DMS114 treated with DMSO at 0.1 percent for 48 hours (cell line): ENCODE results near the gene ELP4.

Experiments
- DNase-seq: peaks from one replicate; lab custom pipeline; 2025; ENCODE audit not compliant: unreplicated experiment; lab: John Stamatoyannopoulos, UW

The ELP4 gene

GRCh38 chr11:31821235-31821764, 311.7 kb downstream of the ELP4 start:
- DNase-seq, result no peak

- DNase-seq, result no peak
Measured at GRCh38 chr11:31821766-31822165, 312.2 kb downstream of the ELP4 start.

- no peak for DNase-seq
Measured at GRCh38 chr11:31822175-31822926, 312.8 kb downstream of the ELP4 start.

GRCh38 chr11:31822927-31823643, 313.5 kb downstream of the ELP4 start:
- no peak for DNase-seq

GRCh38 chr11:31823644-31824331, 314.2 kb downstream of the ELP4 start:
- no peak for DNase-seq

- DNase-seq, result no peak
Measured at GRCh38 chr11:31824332-31824878, 314.8 kb downstream of the ELP4 start.

GRCh38 chr11:31824879-31825837, 315.6 kb downstream of the ELP4 start:
- no peak for DNase-seq

GRCh38 chr11:31825838-31826484, 316.4 kb downstream of the ELP4 start:
- DNase-seq, result no peak

GRCh38 chr11:31826536-31827438, 317.2 kb downstream of the ELP4 start:
- no peak for DNase-seq

GRCh38 chr11:31827455-31828206, 318.1 kb downstream of the ELP4 start:
- DNase-seq, result no peak

- DNase-seq, result no peak
Measured at GRCh38 chr11:31828217-31828616, 318.6 kb downstream of the ELP4 start.

GRCh38 chr11:31830406-31830805, 320.8 kb downstream of the ELP4 start:
- no peak for DNase-seq

GRCh38 chr11:31834237-31834636, 324.7 kb downstream of the ELP4 start:
- DNase-seq, result no peak
